ENCODE data around the gene MBD2.

DNA sequence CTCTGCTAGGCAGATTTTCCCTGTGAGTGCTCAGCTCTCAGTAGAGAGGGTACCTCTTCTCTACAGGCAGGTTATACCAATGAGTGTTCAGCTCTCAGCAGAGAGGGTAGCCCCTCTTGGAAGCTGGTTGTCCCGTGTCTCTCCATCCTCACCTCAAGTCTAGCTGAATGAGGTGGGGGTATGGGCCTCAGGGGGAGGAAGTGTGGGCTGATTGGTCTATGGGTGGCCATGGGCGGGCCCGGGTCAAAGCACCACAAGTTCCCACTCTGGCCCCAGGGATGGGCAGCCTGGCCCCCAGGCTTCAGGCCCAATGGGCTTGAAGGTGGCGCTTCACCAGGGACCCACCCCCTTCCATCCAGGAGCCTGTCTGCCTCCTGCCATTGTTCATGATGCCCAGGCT, 17.0 kb upstream of the MBD2 start:
- TF ChIP-seq, protein P1, sequence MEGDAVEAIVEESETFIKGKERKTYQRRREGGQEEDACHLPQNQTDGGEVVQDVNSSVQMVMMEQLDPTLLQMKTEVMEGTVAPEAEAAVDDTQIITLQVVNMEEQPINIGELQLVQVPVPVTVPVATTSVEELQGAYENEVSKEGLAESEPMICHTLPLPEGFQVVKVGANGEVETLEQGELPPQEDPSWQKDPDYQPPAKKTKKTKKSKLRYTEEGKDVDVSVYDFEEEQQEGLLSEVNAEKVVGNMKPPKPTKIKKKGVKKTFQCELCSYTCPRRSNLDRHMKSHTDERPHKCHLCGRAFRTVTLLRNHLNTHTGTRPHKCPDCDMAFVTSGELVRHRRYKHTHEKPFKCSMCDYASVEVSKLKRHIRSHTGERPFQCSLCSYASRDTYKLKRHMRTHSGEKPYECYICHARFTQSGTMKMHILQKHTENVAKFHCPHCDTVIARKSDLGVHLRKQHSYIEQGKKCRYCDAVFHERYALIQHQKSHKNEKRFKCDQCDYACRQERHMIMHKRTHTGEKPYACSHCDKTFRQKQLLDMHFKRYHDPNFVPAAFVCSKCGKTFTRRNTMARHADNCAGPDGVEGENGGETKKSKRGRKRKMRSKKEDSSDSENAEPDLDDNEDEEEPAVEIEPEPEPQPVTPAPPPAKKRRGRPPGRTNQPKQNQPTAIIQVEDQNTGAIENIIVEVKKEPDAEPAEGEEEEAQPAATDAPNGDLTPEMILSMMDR (IDR thresholded peaks at IDR 0.05; ENCODE audit: insufficient read depth, low read length, poor library complexity, severe bottlenecking), result no peak
- TF ChIP-seq EZH2phosphoT487 (conservative IDR thresholded peaks at IDR 0.05; ENCODE audit: low read length), result no peak
